Osteoblast (primary cell): ENCODE results near the gene HUWE1. TPM values are rescaled to one million over a fixed set of nuclear protein-coding genes. Genes with fewer than 3 reads are reported as not detected.
"Not testable (repeated sequence)": the region's sequence is repeated elsewhere in the genome, so short reads cannot be mapped to it uniquely, and the experiment has no call there.

ENCODE experiments used
- DNase-seq: peaks from one replicate; pipeline ENCODE4 v3.0.0; 2011; ENCODE audit warnings: low spot score, mixed read lengths; ENCODE audit not compliant: insufficient read length; ENCODE audit errors: missing footprints
- H2AFZ ChIP-seq: 2 replicates; pipeline ENCODE4 v1.6.0; 2011; ENCODE audit warnings: mild to moderate bottlenecking, low read length
- H3K27ac ChIP-seq: 2 replicates; pipeline ENCODE4 v1.5.1; 2011; ENCODE audit warnings: mild to moderate bottlenecking, low read depth, low read length, moderate library complexity
- H3K27me3 ChIP-seq: 2 replicates; pipeline ENCODE4 v1.6.0; 2012; ENCODE audit warnings: mild to moderate bottlenecking, control low read depth, inconsistent platforms, low read length, moderate library complexity; ENCODE audit not compliant: insufficient read depth
- H3K36me3 ChIP-seq: 2 replicates; pipeline ENCODE4 v1.5.1; 2011; ENCODE audit warnings: mild to moderate bottlenecking, low read length, control low read depth, moderate library complexity; ENCODE audit not compliant: insufficient read depth
- H3K4me1 ChIP-seq: 2 replicates; pipeline ENCODE4 v1.5.1; 2011; ENCODE audit warnings: mild to moderate bottlenecking, low read length, control low read depth, moderate library complexity; ENCODE audit not compliant: insufficient read depth
- H3K4me2 ChIP-seq: 2 replicates; pipeline ENCODE4 v1.6.0; 2011; ENCODE audit warnings: mild to moderate bottlenecking, low read length; ENCODE audit not compliant: insufficient read depth
- H3K4me3 ChIP-seq: fragments of 200-600 bp; sonication (generic); 3 replicates; pipeline ENCODE4 v1.5.1; 2012; ENCODE audit warnings: mild to moderate bottlenecking, low read length, inconsistent platforms; ENCODE audit not compliant: insufficient read depth
- H3K79me2 ChIP-seq: 2 replicates; pipeline ENCODE4 v1.6.0; 2012; ENCODE audit warnings: mild to moderate bottlenecking, low read length, control low read depth, inconsistent platforms; ENCODE audit not compliant: insufficient read depth
- H3K9me3 ChIP-seq: 2 replicates; pipeline ENCODE4 v1.5.1; 2011; ENCODE audit warnings: low read depth, low read length, control low read depth
- H4K20me1 ChIP-seq: 2 replicates; pipeline ENCODE4 v1.6.0; 2012; ENCODE audit warnings: mild to moderate bottlenecking, low read length, control low read depth; ENCODE audit not compliant: insufficient read depth
- total RNA-seq: library from RNA; depleted of rRNA; stranded (reverse); fragments of >200 nt; gene quantifications from 2 replicates; pipeline ENCODE4 v1.2.3, GENCODE V29; 2012
- TF ChIP-seq, protein P1 (sequence below): IDR thresholded peaks from 2 replicates; pipeline ENCODE4 v1.5.1; 2011; ENCODE audit warnings: mild to moderate bottlenecking, low read depth, low read length, moderate library complexity; ENCODE audit errors: extremely low read depth

Gene HUWE1
- total RNA-seq, 1 donor: 116 TPM

GRCh38 chrX:53544936-53545335, 141.6 kb downstream of the HUWE1 start:
- peaks cover 63% of the 10 kb centered on the region for H3K36me3 ChIP-seq
- no peak overlapping the region for H3K4me2 ChIP-seq
- no peaks in the 10 kb centered on the region for H3K79me2 ChIP-seq
- DNase-seq: no peak
- H4K20me1 ChIP-seq: peaks cover 4% of the 10 kb centered on the region
- no peaks in the 10 kb centered on the region for H3K4me1 ChIP-seq
- H3K27ac ChIP-seq: no peak overlapping the region
- no peak overlapping the region for H3K4me3 ChIP-seq
- no peak overlapping the region for H2AFZ ChIP-seq
- peaks cover 12% of the 10 kb centered on the region for H3K27me3 ChIP-seq
- H3K9me3 ChIP-seq: no peaks in the 10 kb centered on the region
- TF ChIP-seq, protein P1, sequence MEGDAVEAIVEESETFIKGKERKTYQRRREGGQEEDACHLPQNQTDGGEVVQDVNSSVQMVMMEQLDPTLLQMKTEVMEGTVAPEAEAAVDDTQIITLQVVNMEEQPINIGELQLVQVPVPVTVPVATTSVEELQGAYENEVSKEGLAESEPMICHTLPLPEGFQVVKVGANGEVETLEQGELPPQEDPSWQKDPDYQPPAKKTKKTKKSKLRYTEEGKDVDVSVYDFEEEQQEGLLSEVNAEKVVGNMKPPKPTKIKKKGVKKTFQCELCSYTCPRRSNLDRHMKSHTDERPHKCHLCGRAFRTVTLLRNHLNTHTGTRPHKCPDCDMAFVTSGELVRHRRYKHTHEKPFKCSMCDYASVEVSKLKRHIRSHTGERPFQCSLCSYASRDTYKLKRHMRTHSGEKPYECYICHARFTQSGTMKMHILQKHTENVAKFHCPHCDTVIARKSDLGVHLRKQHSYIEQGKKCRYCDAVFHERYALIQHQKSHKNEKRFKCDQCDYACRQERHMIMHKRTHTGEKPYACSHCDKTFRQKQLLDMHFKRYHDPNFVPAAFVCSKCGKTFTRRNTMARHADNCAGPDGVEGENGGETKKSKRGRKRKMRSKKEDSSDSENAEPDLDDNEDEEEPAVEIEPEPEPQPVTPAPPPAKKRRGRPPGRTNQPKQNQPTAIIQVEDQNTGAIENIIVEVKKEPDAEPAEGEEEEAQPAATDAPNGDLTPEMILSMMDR: no peak

DNA sequence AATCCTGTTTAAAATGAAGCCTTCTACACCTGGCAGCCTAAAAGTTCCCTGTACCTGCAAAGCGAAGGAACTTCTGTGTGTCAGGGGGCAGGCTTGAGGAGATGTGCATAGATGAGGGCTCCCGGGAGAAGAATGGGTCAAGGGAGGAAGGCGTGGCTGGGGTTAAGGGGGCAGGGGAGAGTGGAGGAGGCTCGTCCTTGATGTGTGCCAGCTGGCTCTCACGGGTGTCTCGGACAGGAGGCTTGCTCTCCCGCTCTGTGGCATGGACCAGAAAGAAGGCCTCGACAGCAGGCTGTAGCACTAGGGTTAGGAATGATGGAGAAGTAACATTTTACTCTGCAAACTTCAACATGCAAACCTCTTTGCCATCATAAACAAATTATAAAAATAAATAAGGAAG, 147.7 kb downstream of the HUWE1 start:
- TF ChIP-seq, protein P1: no peak
- peaks cover 9% of the 10 kb centered on the region for H4K20me1 ChIP-seq
- H2AFZ ChIP-seq: no peak overlapping the region
- H3K27ac ChIP-seq: no peak overlapping the region
- no peaks in the 10 kb centered on the region for H3K4me1 ChIP-seq
- peaks cover 2% of the 10 kb centered on the region for H3K27me3 ChIP-seq
- H3K4me3 ChIP-seq: no peak overlapping the region
- H3K4me2 ChIP-seq: no peak overlapping the region
- no peaks in the 10 kb centered on the region for H3K79me2 ChIP-seq
- H3K36me3 ChIP-seq: peaks cover 53% of the 10 kb centered on the region
- no peak for DNase-seq
- no peaks in the 10 kb centered on the region for H3K9me3 ChIP-seq

DNA sequence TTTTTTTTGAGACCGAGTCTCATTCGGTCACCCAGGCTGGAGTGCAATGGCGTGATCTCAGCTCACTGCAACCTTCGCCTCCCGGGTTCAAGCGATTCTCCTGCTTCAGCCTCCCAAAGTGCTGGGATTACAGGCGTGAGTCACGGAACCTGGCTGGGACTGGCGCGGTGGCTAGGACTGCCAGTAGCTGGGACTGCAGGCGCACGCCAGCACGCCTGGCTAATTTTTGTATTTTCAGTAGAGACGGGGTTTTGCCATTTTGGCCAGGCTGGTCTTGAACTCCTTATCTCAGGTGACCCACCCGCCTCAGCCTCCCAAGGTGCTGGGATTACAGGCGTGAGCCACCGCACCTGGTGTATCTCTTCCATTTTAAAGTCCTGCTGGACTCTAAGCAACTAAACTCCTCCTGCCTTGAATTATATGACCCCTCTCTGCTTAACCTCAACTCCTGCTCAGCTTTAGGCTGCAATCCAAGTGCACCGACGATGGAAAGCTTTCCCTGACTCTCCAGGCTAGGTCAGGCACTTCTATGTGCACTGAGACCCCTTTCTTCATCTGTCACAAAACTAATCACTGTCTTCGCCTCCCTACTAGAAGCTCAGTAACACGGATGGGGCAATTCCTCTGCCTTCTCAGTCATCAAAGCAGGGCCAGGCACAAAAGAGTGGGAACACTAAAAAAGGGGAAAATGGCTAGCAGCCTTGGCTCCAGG, 155.1 kb downstream of the HUWE1 start:
- H3K4me1 ChIP-seq, H3K4me3 ChIP-seq, H3K79me2 ChIP-seq, H4K20me1 ChIP-seq, H3K4me2 ChIP-seq, H3K27me3 ChIP-seq, H2AFZ ChIP-seq, H3K9me3 ChIP-seq, DNase-seq, H3K27ac ChIP-seq: not testable (repeated sequence)
- peaks cover 17% of the 10 kb centered on the region for H3K36me3 ChIP-seq

DNA sequence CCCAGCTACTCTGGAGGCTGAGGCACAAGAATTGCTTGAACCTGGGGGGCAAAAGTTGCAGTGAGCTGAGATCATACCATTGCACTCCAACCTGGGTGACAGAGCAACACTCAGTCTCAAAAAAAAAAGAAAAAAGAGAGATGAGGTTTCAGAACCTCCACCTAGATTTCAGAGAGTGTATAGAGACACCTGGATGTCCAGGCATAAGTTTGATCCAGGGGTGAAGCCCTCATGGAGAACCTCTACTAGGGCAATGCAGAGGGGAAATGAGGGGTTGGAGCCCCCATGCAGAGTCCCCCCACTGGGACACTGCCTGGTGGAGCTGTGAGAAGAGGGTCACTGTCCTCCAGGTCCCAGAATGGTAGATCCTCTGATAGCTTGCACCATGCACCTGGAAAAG, 159.5 kb downstream of the HUWE1 start:
- H3K4me2 ChIP-seq: no peak overlapping the region
- no peaks in the 10 kb centered on the region for H4K20me1 ChIP-seq
- no peak for DNase-seq
- no peaks in the 10 kb centered on the region for H3K36me3 ChIP-seq
- H2AFZ ChIP-seq: no peak overlapping the region
- TF ChIP-seq, protein P1: no peak
- H3K79me2 ChIP-seq: no peaks in the 10 kb centered on the region
- peaks cover 3% of the 10 kb centered on the region for H3K27me3 ChIP-seq
- no peaks in the 10 kb centered on the region for H3K9me3 ChIP-seq
- no peak overlapping the region for H3K27ac ChIP-seq
- no peaks in the 10 kb centered on the region for H3K4me1 ChIP-seq
- H3K4me3 ChIP-seq: no peak overlapping the region
